HS-27A (cell line): ENCODE data around the gene HLA-E.
"Not testable (repeated sequence)": the region's sequence is repeated elsewhere in the genome, so short reads cannot be mapped to it uniquely, and the experiment has no call there.

ENCODE experiments used
- DNase-seq: peaks from one replicate; pipeline ENCODE4 v3.0.0-alpha.2; 2012; ENCODE audit warnings: low read depth, missing footprints

HLA-E gene

DNA sequence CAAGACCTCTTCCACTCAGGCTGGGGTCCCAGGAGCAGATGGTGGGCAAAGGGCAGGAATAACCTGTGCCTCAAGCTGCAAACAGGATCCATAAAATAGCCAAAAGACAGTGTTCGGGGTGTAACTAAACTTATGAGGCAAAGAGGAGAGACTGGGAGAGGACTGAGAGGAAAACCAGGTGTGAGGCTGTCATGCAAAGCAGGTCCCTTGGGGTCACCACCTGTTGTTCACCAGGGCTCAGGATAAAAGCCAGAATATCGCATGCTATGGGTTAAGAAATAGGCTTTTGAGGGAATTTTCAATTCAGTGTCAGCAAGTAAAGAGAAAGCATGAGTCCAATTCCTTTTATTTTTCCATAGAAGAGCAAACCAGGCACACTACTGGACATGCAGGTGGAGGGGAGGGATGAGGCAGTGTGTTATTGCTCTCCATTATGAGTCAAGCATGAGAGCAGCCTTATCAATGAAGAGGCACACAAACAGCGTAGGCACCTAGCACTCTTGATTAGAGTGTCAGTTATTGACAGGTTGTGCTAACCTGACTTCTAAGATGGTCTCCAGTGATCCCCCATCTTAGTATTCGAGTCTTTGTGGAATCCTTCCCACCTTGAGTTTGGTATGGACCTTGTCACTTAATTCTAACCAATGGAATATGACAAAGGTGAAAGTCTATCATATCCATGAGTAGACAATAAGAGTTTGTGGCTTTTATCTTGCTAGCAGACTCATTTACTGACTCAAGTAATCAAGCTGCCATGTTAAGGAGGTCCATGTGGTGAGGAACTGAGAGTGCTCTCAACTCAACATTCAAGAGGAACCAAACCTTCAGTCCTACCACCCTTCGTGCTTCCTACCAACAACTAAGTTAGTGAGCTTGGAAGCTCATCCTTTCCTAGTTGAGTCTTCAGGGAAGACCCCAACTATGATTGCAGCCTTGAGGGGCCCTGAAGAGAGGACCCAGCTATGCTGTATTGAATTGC lies 18.8 kb downstream of the HLA-E start:
- no peak for DNase-seq

DNA sequence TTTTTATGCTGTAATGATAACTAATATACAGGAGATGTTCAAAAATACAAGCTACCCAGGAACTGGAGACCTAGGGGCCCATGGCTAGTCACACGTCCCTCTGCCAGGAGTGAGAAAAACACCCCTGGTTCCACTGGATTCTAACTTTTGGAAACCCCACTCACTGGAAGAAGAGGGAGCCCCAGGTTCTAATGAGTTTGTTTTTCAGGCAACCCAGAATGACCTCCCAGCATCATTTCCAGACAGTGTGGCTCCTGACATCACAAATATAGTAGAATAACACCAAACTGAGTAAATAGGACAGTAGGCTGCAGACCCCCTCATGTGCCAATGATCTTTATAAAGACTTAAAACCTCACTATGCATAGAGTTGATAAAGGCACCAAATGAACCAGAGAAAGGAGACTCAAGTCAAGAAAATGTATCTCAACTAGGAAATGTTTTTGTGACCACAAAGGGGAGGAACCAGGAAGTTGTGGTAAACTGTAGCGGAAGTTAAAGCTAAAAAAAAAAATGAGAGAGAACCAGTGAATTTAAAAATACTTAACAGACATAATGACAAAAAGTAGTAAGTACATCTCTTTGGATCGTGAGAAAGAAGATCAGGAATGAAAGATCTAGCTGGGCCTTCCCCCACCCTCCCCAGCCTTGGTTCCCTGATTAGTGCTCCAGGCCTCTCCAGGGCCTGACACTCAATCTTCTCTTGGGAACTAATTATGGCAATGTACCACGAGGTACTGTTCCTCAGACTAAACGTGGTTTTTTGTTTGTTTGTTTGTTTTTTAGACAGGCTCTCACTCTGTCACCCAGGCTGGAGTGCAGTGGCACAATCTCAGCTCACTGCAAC lies 19.8 kb downstream of the HLA-E start:
- no peak for DNase-seq

DNA sequence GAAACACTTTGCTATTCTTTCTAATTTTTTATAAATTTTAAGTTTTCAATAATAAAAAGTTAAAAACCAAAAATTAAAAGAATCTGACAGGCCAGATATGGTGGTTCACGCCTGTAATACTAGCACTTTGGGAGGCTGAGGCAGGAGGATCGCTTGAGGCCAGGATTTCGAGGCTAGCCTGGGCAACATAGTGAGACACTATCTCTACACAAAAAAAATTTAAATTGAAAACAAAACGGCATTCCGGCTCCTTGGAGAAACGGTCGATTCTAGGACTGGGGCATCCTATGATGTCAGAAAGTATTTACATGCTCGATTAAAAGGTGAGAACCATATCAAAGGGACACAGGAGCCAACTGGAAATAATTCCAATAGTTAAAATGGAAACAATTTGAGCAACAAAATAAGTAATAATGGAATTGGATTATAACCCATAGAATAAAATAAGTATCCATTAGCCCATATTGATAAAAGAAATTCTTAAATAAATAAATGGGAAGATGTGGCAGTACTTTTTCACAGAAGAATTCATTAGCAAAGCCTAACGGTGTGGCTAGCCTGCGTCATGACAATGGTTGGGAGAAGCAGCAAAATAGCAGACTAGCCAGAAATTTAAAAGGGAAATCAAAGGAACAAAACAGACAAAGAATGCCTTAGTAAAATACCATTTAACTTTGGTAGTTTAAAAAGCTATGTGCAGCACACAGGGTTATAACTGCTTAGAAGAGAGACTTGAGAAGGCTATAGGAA lies 21.3 kb downstream of the HLA-E start:
- DNase-seq, result no peak

DNA sequence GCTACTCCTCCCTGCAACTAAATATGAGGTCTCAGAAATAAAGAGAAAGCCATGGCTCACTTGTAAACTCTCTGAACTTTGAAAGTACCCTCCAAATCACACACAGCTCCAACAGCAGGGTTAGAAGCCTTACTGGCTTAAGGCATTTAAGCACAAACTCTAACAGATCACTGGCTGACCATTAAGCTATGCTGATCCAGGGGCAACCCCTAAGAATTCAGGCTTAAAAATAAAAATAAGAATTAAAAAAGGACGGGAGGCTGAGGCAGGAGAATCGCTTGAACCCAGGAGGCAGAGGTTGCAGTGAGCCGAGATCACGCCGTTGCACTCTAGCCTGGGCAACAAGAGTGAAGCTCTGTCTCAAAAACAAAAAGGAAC lies 21.8 kb downstream of the HLA-E start:
- no peak for DNase-seq

DNA sequence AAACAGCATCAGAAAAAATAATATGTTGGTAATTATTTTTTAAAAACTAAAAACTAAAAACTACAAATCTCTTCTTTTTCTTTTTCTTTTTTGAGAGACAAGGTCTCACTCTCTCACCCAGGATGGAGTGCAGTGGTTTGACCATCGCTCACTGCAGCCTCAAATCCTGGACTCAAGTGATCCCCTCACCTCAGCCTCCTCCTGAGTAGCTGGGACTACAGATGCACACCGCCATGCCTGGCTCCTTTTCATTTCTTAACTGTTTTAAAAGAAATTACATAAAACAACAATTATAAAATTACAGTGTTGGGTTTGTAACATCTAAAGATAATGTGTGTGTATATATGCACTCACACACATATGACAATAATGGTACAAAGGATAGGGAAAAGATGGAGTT lies 24.1 kb downstream of the HLA-E start:
- DNase-seq, result no peak

DNA sequence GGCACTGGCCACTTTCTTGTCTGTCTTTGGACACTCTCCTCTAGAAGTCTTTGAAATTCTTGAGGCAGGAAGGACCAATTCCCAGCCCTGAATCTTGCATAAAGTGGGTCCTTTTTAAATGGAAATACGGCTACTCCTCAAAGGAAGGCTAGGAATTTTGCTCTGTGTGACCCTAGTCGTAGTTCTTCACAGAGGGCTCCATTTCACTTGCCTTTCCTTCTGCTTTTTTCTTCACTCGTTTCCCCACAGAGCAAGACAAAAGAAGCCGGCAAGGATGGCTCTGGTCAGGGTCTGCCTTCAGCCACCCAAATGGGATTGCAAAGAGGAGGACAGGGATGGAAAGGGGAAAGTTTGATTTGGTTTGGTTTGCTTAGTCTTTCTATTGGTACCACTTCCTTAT lies 25.8 kb downstream of the HLA-E start:
- no peak for DNase-seq

DNA sequence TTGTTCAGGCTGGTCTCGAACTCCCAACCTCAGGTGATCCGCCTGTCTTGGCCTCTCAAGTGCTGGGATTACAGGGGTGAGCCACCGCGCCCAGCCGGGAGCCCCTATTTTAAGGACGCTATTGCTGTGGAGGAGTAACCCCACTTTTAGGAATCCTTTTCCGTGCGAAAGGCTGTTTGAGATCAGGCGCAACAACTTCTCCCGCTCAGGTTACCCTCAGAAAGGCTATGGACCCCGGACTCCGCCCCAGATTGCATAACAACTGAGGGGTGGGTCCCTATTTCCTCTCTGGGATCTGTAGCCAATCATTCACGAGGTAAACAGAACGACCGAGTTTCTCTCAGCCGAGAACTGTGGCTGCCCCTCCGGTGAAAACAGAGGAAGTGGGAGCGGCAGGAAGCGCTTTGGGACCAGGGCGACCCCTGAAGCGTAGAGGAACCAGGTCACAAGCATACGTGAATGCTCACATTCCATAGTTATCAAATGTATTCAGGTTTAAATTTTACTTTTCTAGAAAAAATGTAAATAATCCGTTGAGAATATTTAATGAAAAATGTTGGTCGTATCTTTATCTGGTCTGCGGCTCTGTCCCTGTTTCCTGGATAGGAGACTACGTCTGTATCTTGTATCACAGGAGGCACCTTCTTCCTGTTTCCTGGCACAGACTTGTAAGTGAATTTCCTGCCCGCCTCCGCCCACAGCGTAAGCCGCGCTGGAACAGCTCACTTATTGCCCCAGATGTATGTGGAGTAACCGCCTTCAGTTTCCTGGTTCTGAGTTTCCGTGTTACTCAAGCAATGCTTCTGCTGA lies 26.8 kb downstream of the HLA-E start:
- DNase-seq, result no peak

DNA sequence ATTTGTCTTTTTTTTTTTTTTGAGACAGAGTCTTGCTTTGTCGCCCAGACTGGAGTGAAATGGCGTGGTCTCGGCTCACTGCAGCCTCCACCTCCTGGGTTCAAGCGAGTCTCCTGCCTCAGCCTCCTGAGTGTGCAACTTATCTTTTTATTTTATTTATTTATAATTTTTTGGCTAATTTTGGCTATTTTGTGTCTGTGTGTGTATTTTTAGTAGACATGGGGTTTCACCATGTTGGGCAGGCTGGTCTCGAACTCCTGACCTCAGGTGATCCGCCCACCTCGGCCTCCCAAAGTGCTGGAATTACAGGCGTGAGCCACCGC lies 27.4 kb downstream of the HLA-E start:
- not testable (repeated sequence) for DNase-seq

DNA sequence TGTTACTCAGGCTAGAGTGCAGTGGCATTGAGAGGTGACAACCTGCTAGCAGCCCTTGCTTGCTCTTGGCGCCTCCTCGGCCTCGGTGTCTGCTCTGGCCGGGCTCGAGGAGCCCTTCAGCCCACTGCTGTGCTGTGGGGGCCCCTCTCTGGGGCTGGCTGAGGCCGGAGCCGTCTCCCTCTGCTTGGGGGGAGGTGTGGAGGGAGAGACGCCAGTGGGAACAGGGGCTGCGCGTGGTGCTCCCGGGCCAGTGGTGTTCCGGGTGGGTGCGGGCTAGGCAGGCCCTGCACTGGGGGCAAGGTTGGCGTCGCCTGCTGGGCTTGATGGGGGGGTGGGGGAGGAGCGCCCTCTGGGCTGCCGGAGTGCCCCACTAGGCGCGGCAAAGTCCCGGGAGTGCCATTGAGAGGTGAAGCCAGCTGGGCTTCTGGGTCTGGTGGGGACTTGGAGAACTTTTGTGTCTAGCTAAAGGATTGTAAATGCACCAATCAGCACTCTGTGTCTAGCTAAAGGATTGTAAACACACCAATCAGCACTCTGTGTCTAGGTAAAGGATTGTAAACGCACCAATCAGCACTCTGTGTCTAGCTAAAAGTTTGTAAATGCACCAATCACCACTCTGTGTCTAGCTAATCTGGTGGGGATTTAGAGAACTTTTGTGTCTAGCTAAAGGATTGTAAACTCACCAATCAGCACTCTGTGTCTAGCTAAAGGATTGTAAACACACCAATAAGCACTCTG lies 28.6 kb downstream of the HLA-E start:
- not testable (repeated sequence) for DNase-seq

DNA sequence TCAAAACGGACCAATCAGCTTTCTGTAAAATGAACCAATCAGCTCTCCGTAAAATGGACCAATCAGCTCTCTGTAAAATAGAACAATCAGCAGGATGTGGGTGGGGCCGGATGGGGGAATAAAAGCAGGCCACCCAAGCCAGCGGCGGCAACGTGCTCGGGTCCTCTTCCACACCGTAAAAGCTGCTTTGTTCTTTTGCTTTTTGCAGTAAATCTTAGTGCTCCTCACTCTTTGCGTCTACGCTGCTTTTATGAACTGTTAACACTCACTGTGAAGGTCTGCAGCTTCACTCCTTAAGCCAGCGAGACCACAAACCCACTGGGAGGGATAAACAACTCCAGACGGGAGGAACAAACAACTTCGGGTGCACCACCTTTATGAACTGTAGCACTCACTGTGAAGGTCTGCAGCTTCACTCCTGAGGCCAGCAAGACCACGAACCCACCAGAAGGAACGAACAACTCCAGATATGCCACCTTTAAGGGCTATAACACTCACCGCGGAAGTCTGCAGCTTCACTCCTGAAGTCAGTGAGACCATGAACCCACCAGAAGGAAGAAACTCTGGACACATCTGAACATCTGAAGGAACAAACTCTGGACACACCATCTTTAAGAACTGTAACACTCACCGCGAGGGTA lies 29.3 kb downstream of the HLA-E start:
- DNase-seq, result not testable (repeated sequence)

DNA sequence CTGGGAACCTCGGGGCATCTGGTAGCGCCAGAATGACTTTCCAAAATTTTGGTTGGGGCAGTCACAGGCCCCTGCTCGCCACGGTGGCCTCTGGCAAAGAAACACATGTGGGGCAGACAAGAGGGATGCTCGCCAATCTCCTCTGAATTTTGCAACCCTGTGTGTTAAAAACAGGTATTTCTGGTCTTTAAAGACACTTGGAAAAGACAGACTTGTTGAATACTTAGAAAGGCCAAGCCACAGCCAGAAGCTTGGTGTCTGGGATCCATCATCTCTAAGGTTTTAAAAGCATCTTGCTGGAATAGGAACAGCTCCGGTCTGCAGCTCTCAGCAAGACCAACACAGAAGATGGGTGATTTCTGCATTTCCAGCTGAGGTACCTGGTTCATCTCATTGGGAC lies 31.2 kb downstream of the HLA-E start:
- DNase-seq, result no peak

DNA sequence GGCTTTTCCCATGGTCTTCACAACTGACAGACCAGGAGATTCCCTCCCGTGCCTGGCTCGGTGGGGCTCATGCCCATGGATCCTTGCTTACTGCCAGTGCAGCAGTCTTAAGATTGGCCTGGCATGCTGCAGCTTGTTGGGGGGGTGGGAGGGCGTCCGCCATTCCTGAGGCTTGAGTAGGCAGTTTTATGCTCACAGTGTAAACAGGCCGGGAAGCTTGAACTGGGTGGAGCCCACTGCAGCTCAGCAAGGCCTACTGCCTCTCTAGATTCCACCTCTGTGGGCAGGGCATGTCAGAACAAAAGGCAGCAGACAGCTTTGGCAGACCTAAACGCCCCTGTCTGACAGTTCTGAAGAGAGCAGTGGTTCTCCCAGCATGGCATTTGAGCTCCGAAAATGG lies 31.8 kb downstream of the HLA-E start:
- not testable (repeated sequence) for DNase-seq

DNA sequence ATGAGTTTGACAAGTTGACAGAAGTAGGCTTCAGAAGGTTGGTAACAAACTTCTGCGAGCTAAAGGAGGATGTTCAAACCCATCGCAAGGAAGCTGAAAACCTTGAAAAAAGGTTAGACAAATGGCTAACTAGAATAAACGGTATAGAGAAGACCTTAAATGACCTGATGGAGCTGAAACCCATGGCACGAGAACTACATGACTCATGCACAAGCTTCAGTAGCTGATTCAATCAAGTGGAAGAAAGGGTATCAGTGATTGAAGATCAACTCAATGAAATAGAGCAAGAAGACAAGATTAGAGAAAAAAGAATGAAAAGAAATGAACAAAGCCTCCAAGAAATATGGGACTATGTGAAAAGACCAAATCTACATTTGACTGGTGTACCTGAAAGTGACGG lies 32.6 kb downstream of the HLA-E start:
- DNase-seq, result not testable (repeated sequence)

DNA sequence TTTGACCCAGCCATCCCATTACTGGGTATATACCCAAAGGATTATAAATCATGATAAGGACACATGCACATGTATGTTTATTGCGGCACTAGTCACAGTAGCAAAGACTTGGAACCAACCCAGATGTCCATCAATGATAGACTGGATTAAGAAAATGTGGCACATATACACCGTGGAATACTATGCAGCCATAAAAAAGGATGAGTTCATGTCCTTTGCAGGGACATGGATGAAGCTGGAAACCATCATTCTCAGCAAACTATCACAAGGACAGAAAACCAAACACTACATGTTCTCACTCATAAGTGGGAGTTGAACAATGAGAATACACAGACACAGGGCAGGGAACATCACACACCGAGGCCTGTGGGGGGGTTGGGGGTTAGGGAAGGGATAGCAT lies 37.1 kb downstream of the HLA-E start:
- not testable (repeated sequence) for DNase-seq

DNA sequence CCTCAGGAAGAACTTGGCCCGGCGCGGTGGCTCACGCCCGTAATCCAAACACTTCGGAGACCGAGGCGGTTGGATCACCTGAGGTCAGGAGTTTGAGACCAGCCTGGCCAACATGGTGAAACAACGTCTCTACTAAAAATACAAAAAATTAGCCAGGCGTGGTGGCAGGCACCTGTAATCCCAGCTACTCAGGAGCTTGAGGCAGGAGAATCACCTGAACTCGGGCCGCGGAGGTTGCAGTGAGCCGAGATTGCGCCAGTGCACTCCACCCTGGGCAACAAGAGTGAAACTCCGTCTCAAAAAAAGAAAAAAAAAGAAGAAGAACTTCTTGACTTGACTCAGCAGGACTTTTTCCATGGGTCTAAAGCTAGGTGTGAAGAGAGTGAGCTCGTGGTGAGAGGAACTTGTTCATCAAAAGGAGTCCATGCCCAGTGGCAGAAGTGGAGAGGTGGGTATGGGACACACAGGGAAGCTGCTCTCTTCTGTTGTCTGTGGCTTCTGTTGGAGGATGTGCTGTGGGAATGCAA lies 40.1 kb downstream of the HLA-E start:
- not testable (repeated sequence) for DNase-seq

DNA sequence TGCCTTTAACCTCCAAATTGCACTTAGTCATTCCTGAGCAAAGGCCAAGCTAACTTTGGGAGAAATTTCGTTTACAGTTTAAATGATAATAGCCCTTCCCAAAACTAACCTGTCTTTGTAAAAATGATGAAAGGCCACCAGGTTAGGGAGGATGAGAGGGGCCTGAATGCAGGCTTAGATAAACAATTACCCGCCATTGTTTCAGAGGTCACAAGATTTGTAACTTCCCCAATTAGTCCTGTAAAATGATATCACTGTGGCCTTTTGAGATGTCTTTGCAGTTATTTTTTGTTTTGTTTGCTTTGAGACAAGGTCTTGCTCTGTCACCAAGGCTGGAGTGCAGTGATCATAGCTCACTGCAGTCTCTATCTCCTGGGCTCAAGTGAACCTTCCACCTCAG lies 40.7 kb downstream of the HLA-E start:
- no peak for DNase-seq

DNA sequence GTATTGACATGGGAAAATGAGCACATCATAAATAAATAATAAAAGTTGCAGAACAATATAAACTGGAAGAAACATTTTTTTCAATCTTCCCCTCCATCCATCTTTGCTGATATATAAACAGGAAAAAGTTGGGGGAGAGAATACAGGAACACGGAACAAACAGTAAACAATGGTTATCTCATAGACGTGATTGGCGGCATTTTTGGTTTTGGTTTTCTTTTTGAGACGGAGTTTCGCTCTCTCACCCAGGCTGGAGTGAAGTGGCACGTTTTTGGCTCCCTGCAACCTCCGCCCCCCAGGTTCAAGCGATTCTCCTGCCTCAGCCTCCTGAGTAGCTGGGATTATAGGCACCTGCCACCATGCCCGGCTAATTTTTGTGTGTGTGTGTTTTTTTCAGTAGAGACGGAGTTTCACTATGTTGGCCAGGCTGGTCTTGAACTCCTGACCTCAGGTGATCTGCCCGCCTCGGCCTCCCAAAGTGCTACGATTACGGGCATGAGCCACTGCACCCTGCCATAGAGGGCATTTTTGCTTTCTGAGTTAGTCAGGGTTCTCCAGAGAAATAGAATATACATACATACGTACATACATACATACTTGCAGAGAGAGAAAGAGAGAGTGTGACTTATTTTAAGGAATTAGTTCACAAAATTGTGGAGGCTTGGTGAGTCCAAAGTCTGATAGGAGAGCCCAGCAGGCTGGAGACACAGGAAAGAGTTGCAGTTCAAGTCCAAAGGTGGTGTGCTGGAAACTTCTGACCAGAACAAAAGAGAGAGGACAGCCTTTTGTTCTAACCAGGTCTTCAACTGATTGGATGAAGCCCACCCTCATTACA lies 44.4 kb downstream of the HLA-E start:
- DNase-seq, result no peak

DNA sequence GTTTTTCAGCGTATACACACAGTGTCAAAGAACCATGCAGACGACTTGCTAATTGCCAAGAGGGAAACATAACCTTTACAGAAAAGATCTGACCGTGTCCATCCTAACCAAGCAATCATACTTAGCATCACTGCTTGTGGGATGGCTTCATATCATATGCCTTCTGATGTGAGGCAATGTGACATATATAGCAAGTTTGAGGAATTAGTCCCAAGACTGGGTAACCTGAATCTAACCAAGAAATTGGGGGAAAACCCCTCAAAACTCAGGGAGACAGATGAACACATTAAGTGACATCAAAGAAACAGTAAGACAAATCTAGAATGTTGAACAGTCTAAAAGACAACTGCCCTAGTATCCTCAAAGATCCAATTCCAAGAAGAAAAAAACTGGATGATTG lies 48.6 kb downstream of the HLA-E start:
- DNase-seq, result no peak
